ENCODE data around the gene SHTN1. TPM values are rescaled to one million over a fixed set of nuclear protein-coding genes. Genes with fewer than 3 reads are reported as not detected.

Gene SHTN1
- total and polyA plus RNA-seq, 10 of the 15 experiments (the other 5 are each of a cell fraction or from before 2014, with no cell fraction given), result 0.79 to 4.0 (median 2.0) TPM

DNA sequence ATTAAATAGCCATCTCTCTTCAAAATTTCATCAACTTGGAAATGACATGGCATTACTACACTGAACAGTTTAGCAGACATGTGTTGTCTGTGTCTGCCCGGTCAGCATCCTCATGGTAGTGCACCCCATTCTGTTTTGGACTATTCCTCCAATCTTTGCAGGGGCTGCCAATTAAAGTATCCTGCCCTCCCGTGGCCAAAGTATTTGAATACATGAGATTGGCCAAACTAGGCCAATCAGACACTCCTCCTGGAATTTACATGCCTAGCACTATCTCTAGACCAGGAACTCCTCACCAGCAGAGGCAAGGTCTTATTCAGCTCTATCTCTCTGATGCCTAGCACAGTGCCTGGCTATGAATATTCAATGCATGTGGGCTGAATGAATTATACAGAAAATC, 4.4 kb downstream of the SHTN1 start:
- ChIA-PET RAD21 (ENCODE audit: unreplicated experiment) (no interaction called here), SMC1A (ENCODE audit: uncharacterized antibody, unreplicated experiment) (interaction anchor here (1.9 kb wide), 1 partner anchor 17 kb away, joined by 5 read pairs; no protein-coding TSS in a partner anchor), POLR2A (no interaction called here), CTCF (no interaction called here)
- no peak for FAIRE-seq
- Histone ChIP-seq H3K4me1 (ENCODE audit: control insufficient read depth, insufficient read depth, low read length) (no peaks in the 10 kb centered on the region), H3K27ac (ENCODE audit: control insufficient read depth, insufficient read depth) (no peak overlapping the region), H3K79me2 (ENCODE audit: control insufficient read depth, insufficient read depth, low read length) (no peaks in the 10 kb centered on the region), H4K20me1 (ENCODE audit: control insufficient read depth, insufficient read depth) (no peaks in the 10 kb centered on the region), H3K9ac (ENCODE audit: control insufficient read depth, insufficient read depth, low read length) (no peak overlapping the region), H3K4me3 (no peak overlapping the region), H3K36me3 (ENCODE audit: control insufficient read depth in 2 of 2, insufficient read depth in 2 of 2, low read length in 1 of 2) (no peaks in the 10 kb centered on the region), H2AFZ (ENCODE audit: control insufficient read depth, low read depth, low read length) (no peak overlapping the region), H3K9me3 (replicated peaks; ENCODE audit: control insufficient read depth, insufficient read depth, low read length) (no peaks in the 10 kb centered on the region), H3K27me3 (replicated peaks in 1 of 2; ENCODE audit: control insufficient read depth in 2 of 2, insufficient read depth in 2 of 2, low read length in 1 of 2) (peaks cover 2 to 8% of the 10 kb centered on the region in 2 experiments; a peak in 3 of 4 replicates), H3K4me2 (ENCODE audit: control insufficient read depth, insufficient read depth) (no peak overlapping the region)
- in situ Hi-C loops (cut with MboI) (no loop called here), intact Hi-C loops (cut with micrococcal nuclease; ENCODE audit: unreplicated experiment) (no loop called here)
- BruUV-seq (replicated peaks), result no TSS peak
- WGBS (ENCODE audit: insufficient coverage, insufficient replicate concordance, low lambda C conversion rate, missing lambda C conversion rate), result 8% methylated on average over 2 of the region's 2 CpGs
- ATAC-seq, result no peak
- DNase-seq (ENCODE audit: low read depth, low spot score), result no peak
- no peak for TF ChIP-seq SIX5 (IDR thresholded peaks at IDR 0.05; ENCODE audit: low read depth, low read length, severe bottlenecking)
- TF ChIP-seq JUNB (IDR thresholded peaks at IDR 0.05), result no peak
- no peak for TF ChIP-seq E4F1 (IDR thresholded peaks at IDR 0.05; ENCODE audit: borderline replicate concordance, partially characterized antibody)
- no peak for TF ChIP-seq HSF1 (IDR thresholded peaks at IDR 0.05; ENCODE audit: low read depth, low read length)
- TF ChIP-seq SMARCA5 (IDR thresholded peaks at IDR 0.05), result no peak
- no peak for TF ChIP-seq ZNF24 (IDR thresholded peaks at IDR 0.05)
- no peak for TF ChIP-seq RAD51 (IDR thresholded peaks at IDR 0.05)
- TF ChIP-seq JUND (IDR thresholded peaks at IDR 0.05; ENCODE audit: low read depth, low read length), result no peak
- no peak for TF ChIP-seq SUZ12 (IDR thresholded peaks at IDR 0.05; ENCODE audit: unreplicated experiment)
- TF ChIP-seq, protein P1, sequence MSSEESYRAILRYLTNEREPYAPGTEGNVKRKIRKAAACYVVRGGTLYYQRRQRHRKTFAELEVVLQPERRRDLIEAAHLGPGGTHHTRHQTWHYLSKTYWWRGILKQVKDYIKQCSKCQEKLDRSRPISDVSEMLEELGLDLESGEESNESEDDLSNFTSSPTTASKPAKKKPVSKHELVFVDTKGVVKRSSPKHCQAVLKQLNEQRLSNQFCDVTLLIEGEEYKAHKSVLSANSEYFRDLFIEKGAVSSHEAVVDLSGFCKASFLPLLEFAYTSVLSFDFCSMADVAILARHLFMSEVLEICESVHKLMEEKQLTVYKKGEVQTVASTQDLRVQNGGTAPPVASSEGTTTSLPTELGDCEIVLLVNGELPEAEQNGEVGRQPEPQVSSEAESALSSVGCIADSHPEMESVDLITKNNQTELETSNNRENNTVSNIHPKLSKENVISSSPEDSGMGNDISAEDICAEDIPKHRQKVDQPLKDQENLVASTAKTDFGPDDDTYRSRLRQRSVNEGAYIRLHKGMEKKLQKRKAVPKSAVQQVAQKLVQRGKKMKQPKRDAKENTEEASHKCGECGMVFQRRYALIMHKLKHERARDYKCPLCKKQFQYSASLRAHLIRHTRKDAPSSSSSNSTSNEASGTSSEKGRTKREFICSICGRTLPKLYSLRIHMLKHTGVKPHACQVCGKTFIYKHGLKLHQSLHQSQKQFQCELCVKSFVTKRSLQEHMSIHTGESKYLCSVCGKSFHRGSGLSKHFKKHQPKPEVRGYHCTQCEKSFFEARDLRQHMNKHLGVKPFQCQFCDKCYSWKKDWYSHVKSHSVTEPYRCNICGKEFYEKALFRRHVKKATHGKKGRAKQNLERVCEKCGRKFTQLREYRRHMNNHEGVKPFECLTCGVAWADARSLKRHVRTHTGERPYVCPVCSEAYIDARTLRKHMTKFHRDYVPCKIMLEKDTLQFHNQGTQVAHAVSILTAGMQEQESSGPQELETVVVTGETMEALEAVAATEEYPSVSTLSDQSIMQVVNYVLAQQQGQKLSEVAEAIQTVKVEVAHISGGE (CRISPR knock-in tag; IDR thresholded peaks at IDR 0.05), result no peak
- no peak for TF ChIP-seq SRF (IDR thresholded peaks at IDR 0.05; ENCODE audit: low read depth in 2 of 2, low read length in 2 of 2)
- TF ChIP-seq, protein P2, sequence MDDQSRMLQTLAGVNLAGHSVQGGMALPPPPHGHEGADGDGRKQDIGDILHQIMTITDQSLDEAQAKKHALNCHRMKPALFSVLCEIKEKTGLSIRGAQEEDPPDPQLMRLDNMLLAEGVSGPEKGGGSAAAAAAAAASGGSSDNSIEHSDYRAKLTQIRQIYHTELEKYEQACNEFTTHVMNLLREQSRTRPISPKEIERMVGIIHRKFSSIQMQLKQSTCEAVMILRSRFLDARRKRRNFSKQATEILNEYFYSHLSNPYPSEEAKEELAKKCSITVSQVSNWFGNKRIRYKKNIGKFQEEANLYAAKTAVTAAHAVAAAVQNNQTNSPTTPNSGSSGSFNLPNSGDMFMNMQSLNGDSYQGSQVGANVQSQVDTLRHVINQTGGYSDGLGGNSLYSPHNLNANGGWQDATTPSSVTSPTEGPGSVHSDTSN (IDR thresholded peaks at IDR 0.05; ENCODE audit: insufficient replicate concordance, low read depth, low read length), result no peak
- TF ChIP-seq FOS (IDR thresholded peaks at IDR 0.05; ENCODE audit: borderline replicate concordance, extremely low read depth, insufficient read length), result no peak

Measured in GM12878 (cell line).